Embryonic facial prominence (tissue), 1 donor: Measurements from ENCODE around the gene GNA15.
"Not testable (repeated sequence)": the region's sequence is repeated elsewhere in the genome, so short reads cannot be mapped to it uniquely, and the experiment has no call there.

ENCODE experiments used
- DNase-seq: peaks from one replicate; pipeline ENCODE4 v3.0.0-alpha.2; 2016; ENCODE audit errors: extremely low spot score

The GNA15 gene, protein sequence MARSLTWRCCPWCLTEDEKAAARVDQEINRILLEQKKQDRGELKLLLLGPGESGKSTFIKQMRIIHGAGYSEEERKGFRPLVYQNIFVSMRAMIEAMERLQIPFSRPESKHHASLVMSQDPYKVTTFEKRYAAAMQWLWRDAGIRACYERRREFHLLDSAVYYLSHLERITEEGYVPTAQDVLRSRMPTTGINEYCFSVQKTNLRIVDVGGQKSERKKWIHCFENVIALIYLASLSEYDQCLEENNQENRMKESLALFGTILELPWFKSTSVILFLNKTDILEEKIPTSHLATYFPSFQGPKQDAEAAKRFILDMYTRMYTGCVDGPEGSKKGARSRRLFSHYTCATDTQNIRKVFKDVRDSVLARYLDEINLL

DNA sequence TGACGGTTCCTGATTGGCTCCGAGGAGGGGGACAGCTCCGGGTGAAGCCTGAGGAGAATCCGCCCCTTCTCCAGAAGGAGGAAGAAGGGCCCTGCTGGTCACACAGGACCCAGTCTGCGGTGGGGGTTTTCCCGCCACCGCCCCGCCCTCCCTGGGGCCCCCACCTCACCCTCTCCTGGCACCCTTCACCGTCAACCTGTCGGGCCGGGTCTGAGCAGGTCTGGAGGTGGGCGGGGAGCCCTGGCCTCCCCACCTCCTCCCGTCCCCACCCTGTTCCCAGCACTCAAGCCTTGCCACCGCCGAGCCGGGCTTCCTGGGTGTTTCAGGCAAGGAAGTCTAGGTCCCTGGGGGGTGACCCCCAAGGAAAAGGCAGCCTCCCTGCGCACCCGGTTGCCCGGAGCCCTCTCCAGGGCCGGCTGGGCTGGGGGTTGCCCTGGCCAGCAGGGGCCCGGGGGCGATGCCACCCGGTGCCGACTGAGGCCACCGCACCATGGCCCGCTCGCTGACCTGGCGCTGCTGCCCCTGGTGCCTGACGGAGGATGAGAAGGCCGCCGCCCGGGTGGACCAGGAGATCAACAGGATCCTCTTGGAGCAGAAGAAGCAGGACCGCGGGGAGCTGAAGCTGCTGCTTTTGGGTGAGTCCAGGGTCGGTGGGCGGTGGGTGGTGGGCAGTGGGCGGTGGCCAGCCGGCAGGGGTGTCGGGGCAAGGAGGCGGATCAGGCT lies at the start of gene GNA15:
Gene GNA15 (plus strand): TSS at position 73 of the 723 bp plus-strand sequence. CDS start 418 bp downstream, at position 491.
- no peak for DNase-seq

DNA sequence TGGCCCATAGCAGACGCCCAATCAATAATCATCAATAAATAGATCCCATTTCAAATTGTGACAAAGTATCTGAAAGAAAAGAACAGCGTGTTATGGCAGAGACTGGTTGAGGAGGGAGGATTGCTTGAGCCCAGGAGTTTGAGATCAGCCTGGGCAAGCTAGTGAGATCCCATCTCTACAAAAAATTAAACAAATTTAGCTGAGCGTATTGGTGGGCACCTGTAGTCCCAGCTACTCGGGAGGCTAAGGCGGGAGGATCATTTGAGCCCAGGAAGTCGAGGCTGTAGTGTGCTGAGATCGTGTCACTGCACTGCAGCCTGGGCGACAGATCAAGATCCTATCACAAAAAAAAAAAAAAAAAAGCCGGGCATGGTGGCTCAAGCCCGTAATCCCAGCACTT lies 48.1 kb upstream of the GNA15 start:
- DNase-seq = no peak

DNA sequence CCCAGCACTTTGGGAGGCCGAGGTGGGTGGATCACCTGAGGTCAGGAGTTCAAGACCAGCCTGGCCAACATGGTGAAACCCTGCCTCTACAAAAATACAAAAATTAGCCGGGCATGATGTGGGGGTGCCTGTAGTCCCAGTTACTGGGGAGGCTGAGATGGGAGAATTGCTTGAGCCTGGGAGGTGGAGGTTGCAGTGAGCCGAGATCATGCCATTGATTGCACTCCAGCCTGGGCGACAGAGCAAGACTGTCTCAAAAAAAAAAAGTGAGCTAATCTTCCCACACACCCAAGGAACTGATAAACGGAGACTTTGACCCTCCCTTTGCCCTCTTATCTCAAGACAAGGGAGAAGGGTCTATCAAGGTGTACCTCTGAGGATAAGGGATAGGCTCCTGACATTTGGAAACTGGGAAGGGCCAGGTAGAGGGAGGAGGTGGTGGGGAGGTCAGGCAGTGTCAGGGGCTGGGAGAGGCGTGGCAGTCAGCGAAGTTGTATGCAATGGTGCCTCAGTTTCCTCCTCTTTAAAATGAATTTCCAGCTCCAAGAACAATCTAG lies 46.5 kb upstream of the GNA15 start:
- DNase-seq = not testable (repeated sequence)

DNA sequence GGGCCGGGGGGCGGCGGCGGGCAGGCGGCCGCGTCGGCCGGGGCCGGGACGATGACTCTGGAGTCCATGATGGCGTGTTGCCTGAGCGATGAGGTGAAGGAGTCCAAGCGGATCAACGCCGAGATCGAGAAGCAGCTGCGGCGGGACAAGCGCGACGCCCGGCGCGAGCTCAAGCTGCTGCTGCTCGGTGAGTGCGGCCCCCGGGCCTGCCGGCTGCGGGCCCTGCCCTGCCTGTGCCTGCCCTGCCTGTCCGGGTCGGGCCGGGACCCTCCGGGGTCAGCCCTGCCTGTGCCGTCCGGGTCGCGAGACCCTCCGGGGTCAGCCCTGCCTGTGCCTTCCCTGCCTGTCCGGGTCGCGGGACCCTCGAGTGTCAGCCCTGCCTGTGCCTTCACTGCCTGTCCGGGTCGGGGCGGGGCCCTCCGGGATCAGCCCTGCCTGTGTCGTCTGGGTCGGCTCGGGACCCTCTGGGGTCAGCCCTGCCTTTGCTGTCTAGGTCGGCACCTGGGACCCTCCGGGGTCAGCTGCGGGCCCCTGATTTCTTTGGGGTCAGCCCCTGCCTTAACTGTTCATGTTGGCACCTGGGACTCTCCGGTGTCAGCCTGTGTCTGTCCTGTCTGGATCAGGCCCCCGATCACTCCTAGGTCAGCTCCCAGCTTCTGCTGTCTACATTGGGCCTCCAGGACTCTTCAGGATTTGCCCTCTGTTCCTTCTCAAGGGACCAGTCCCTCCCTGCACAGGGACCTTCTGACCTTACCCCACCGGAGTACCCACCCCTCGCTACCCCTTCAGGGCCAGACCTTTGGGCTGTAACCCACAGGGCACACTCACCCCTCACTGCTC lies 41.0 kb upstream of the GNA15 start:
- DNase-seq = no peak

DNA sequence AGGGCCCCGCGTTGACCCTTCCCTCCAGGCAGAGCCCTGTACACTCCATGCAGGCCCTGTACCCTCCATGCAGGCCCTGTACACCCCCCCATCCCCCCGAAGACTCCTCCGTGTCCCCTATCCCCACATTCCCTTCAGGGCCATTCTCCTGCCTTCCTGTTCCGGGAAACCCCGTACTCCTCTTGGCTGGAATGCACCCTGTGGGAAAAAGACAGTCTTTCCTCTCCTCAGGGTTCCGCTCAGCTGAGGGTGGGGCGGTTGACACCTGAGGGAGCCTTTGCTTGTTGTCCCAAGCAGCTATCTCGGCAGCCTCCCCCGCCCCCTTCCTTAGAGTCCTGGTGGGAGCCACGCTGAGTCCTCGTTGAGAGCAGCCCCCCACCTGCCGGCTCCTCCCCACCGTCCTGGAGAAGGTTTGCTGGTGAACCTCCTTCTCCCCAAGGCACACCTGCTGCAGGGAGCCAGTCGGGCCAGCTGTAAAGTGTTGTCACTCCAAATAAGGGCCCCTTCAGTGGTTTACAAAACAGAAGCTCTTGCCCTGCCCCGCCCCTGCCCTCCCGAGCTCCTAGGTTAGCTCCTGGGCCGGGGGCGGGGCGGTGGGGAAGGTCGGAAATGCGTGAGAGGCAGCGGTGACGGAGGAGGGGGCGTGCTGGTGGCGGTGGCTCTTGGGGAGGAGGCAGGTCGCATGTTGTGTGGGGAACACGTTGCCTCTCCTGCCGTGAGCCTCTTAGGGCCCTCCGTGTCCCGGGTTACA lies 40.2 kb upstream of the GNA15 start:
- no peak for DNase-seq

DNA sequence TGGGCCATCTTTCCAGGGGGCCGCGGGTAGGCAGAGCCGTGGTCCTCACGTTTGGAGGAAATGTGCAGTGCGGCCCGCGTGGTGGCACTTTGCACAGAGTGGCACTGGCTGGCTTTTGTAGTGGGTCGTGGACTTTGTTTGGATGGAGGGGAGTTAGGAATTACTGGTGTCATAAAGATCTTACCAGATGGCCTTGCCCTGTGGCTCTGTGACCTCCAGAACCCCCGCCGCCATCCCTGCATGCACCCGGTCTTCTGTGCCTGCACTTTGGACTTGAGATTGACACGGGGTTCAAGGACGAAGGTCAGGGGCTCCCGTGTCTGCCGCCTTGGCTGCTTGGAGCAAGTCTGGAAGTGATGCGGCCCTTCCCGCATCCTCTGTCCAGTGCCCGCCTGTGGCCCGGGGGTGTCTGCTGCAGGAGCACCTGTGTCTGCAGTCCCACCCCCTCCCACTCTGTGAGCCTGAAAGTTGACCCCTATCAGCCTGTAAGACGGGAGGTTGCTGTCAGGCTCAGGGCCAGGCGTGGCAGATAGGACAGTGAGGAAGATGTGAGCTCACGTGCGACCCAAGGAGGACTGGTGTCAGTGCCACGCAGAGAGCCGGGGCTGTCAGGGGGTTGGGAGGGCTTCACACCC lies 39.4 kb upstream of the GNA15 start:
- DNase-seq = no peak

DNA sequence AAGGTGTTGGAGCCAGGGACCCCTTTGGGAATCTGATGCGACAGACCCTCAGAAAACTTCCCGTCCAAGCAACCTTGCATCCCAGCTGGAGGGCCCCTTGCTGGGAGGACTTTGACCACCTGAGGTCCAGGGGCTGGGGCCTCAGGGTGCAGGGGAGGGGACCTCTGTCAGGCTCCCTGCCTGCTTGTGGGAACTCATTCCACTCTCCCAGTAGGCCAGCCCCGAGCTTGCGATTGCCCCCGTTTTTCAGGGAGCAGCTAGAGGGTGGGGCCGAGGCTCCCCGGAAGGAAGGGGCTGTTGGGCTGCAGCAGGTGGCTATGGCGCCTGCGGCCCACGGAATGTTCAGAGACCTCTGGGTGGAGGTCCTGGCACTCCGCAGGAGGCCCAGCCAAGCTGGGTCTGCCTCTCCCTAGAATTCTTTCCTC lies 38.9 kb upstream of the GNA15 start:
- no peak for DNase-seq

DNA sequence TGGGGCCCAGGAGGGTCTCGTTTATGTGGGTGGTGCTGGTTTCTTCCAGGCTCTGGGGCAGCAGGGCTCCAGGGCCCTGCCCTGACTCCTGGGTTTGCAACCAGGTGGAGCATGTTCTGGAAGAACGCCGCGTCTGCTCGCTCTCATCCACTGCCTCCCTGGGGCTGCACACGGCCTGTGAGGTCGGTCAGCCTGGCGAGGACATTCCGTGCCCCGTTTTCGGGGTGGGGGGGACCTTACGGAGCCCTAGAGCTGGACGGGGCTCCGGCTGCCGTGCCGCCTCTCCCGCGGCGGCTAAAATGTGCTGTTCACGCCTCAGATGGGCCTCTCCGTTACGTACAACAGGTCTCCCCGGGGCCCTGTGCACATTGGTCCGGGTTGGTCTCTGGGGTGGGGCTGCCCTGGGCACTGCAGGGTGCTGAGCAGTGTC lies 38.4 kb upstream of the GNA15 start:
- DNase-seq = no peak

DNA sequence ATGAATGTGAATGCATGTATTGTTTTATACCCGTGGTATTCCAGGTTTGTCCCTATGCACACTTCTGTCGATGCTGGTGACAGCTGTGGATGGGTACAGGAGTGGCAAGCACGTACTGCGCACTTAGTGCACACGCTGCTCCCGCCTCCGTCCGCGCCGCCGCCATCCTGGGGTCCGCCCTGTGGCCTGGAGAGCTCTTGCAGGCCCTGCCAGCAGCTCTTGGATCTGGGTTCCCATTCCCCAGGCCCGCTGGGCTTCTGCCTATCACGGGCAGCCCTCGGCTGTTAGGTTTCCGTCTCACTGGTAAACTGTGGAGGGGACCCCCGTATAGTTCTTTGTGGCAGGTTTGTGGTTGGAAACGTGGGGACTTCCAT lies 37.7 kb upstream of the GNA15 start:
- DNase-seq = no peak

DNA sequence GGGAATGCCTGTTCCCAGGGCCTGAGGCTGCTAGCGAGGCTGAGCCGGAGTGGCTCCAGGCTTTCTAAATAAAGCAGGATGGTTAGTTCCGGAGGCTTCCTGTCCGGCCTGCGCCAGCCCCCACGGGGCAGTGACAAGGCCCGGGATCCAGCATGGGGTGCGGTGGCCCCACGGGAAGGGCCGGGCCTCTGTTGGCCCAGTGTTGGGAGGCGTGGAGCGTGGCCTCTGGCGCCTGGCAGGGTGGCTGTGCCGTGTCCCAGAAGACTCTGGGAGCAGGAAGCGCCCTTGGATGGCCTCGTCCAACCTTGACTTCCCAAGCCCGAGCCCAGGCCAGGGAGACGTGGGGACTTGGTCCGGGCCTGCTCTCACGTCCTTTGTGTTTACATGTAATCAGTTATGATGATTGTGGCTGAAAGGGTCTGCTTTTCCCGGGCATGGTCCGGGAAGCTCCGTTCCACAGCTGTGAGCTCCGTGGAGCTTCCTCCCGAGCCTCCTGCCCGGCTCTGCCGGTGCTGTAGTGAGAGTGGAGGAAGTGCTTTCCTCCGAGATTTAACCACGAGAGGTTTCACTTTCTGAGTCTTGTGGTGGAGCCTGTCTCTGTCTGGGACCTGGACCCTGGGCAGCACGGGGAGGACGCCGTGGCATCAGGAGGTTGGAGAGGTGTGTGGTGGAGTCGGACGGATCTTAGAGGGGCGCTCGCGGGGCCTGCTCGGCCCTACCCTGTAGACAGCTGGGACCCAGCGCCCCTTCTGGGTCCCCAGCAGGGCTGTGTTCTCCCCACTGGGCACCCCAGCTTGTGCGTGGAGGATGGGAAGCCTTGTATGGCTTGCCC lies 37.1 kb upstream of the GNA15 start:
- no peak for DNase-seq

DNA sequence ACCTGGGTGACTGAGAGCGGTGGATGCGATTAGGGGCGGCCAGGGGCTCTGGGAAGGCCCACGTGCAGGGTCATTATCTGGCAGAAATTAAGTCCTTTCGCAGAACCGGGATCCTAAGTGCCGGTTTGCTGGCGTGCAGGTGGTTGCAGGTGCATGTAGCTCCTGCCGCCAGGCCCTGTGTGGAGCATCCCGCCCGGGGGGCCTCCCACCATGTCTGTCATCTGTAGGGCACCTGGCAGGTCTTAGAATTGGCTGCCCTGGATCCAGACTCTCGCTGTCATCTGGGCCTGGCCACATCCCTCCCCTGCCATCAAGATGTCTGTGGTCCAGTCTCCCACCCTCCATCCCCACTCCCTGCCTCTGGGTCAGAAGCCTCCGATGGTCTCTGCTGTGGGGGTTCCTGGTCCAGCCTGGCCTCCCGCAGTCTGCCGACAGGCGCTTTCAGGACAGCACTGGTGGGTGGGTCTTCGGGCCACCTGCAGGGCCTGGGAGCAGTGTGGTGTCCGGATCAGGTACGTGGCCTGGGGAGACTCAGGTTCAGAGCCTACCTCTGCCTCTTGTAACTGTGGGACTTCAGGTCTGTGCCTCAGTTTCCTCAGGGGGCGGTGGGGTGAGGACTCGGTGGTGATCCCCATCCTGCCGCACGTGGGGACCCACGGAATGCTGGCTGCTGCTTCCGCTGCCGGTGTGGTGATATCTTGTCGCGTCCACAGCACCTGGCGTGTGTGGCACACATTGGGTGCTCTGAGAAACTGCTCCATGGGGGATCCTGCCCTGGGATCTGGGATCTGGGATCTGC lies 36.3 kb upstream of the GNA15 start:
- DNase-seq = no peak

DNA sequence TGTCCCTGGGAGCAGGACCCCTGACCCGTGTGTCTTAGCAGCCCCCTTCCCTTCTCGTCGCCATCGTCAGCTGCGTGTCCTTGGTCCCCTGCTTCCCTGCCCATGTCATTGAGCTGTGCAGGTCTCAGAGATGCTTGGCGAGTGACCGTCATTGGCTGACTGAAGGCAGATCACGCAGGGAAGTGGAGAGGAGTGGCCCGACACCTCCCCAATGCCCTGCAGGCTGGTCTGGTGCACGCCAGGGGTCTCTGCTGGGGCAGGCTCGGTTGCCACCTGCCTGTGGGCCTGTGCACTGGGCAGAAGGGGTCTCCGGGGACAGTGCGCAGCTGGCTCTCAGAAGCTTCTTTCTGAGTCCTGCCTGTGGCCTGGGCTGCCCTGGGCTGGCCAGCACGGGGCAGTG lies 35.5 kb upstream of the GNA15 start:
- no peak for DNase-seq

DNA sequence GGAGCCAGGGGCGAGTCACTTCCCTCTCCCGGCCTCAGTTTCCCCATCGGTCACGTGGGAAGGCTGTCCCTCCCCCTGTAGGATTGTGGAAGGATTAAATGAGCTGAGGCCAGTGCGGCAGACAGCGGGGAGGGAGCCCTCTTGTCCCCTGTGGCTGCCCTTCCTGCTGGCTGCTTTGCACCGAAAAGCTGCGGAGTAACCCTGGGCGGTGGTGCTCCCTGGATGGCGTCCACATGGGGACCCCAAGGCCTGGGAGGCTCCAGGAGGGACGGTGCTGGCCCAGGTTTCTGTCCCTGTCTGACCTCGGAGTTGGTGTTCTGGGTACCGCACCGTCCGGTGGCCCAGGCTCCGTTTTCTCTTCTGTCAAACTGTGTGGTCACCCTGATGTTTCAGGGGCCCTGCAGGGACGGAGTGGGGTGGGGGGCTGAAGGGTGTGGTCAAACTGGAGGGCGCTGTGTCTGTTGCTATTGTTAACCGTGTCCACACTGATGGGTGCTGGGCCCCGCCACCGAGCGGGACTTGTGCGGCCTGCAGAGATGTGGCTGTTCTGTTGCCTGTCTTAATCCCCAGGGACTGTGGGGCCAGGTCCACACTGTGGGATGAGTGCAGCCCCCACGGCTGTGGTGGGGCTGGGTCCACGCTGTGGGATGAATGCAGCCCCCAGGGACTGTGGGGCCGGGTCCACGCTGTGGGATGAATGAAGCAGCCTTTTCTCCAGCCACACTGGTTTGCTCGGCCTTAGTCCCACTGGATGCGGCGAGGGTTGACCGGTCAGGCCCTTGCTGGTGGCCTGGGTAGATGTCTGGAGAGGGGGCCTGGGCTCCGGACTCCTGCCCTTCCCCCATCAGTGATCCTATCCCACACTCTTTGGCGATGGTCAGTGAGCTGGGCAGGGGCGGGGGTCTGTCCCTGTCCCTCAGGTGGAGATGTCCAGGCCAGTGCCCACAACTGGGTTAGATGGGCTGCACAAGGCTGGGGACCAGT lies 34.8 kb upstream of the GNA15 start:
- DNase-seq = no peak

DNA sequence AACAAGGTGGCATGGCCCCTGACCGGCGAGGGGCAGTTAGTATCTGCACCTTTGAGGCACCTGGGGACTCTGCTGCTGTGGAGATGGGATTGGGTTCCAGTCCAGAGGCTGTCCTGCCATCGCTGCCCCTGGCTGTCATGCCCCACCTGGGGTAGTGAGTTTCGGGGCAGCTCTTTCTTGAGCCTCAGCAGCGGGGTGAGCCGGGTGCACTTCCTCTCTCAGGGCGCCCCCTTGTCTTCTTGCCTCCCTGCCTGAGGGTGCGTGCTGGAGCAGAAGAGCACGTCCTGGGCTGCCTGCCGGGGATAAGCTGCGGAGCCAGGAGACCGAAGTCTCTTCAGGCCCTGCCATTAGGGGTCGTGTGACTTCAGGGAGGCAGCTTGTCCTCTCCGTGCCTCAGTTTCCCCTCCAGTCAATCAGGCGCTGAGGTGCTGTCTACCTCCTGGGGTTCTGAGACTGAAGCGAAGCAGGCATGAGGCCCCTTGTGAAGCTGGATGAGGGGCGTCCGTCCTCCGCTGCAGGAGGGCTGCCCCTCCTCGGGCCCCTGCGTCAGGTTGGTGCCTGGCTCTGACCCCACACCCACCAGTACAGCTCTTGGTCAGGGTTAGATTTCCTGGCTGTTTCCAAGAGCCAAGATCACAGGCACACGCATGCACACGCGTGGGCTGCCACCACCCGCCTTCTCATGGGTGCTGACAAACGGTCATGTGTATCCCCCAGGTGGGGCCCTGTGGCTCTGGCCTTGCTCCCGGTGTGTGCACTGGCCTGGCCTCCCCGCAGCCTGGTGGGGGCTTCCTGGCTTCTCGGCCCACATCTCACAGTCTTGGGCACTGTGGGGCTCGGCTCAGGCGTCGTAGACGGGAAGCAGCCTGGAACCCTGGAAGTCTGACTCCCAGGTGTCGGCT lies 33.3 kb upstream of the GNA15 start:
- DNase-seq = no peak

DNA sequence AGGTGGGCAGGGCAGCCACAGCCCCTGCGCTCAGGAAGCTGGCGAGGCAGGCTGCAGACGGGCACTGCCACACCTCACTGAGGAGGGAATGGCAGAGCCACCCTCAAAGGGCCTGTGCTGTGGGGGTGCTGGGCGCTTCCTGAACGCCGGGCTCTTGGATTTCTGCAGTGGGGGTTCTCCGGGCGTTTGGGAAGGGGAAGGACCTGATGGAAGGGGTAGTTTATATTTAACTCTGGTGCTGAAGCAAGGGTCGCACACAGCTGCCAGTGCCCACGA lies 31.2 kb upstream of the GNA15 start:
- DNase-seq = no peak

DNA sequence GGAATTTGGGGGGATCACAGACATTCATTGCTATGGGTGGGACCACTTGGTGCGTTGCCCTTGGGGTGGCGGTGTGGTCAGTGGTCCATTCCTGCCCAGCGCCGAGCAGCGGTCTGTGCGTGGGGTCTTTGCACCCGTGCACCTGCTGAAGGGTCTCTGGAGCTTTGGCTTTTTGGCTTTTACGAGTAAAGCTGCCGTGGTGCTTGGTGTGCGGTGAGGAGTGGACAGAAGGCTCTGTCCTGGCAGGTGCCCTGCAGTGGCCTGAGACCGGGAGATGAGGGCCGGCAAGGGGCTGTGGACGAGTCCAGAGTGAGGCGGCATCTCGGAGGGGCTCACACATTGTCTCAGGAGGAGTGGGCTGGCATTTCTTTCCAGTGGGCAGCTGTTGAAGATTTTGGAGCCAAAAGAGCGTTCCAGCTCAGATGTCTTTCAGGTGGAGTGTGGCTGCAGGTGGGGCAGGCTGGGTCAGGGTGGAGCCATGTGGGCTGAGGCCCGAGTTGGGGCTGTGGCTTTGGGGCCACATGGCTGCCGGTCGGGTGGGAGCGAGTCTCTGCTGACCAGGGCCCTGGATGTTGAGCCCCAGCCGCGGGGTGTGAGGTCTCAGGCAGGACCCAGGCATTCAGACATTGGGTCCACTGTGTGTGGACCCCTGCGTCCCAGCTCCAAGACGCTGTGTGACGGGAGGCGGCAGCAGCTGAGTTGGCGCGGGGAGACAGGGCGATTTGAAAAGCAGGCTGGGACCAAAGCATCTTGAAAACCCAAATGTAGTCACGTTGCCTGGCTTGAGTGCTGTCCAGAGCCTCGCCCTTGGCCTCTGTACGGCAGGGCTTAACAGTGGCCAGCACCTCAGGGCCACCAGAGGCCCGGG lies 30.0 kb upstream of the GNA15 start:
- DNase-seq = no peak
